ENCODE results near the gene NSRP1. TPM values are rescaled to one million over a fixed set of nuclear protein-coding genes. Genes with fewer than 3 reads are reported as not detected.
"Not testable (repeated sequence)": the region's sequence is repeated elsewhere in the genome, so short reads cannot be mapped to it uniquely, and the experiment has no call there.

NSRP1 gene
- total RNA-seq, 1 donor from 2014 or later, result 25.3 TPM

DNA sequence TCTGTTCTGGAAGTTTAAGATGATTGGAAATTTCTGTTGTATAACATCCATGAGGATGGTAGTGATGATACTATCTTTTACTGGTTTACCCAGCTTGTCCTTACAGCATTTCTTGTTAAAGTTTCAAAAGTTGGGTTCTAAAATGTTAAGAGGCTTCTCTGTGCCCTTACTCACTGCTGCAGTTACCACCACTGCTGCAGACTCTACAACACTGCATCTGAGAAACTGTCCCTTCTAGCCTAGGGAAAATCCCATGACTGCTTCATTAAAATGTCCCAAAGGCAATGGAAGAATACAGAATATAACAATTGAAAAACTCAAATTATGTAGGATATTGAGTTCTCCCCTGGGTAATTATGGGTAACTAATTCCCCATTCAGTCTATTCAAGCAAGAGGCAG is 3.8 kb upstream of the NSRP1 start:
- no peak overlapping the region for H3K4me3 Mint-ChIP-seq (ENCODE audit: low read depth)
- no peaks in the 10 kb centered on the region for H3K36me3 Mint-ChIP-seq (ENCODE audit: insufficient read depth)
- no peaks in the 10 kb centered on the region for H3K27me3 Mint-ChIP-seq

DNA sequence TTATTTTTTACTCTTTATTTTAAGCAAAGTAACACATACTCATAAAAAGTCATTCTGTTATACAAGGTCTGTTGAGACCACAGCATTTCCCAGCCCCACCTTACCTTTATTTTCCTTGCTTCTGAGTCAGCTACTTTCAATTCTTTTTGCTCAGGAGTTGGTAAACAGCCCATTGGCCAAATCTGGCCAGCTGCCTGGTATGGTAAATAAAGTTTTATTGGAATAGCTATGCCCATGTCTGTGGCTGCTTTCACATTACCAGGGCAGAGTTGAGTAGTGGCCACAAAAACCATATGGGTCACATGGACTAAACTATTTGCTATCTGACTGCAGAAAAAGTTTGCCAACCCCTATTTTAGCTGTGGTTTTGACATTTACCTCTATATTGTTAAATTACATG is 3.4 kb upstream of the NSRP1 start:
- no peaks in the 10 kb centered on the region for H3K27me3 Mint-ChIP-seq
- DNase-seq (ENCODE audit: low spot score, unreplicated experiment), result no peak
- no peaks in the 10 kb centered on the region for H3K9me3 Mint-ChIP-seq (ENCODE audit: low read depth)
- no peak overlapping the region for H3K4me3 Mint-ChIP-seq (ENCODE audit: low read depth)
- no peaks in the 10 kb centered on the region for H3K36me3 Mint-ChIP-seq (ENCODE audit: insufficient read depth)
- H3K4me1 Mint-ChIP-seq (ENCODE audit: low read depth), result peaks cover 10% of the 10 kb centered on the region
- H3K27ac Mint-ChIP-seq, result no peak overlapping the region
- TF ChIP-seq, protein P1, sequence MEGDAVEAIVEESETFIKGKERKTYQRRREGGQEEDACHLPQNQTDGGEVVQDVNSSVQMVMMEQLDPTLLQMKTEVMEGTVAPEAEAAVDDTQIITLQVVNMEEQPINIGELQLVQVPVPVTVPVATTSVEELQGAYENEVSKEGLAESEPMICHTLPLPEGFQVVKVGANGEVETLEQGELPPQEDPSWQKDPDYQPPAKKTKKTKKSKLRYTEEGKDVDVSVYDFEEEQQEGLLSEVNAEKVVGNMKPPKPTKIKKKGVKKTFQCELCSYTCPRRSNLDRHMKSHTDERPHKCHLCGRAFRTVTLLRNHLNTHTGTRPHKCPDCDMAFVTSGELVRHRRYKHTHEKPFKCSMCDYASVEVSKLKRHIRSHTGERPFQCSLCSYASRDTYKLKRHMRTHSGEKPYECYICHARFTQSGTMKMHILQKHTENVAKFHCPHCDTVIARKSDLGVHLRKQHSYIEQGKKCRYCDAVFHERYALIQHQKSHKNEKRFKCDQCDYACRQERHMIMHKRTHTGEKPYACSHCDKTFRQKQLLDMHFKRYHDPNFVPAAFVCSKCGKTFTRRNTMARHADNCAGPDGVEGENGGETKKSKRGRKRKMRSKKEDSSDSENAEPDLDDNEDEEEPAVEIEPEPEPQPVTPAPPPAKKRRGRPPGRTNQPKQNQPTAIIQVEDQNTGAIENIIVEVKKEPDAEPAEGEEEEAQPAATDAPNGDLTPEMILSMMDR (IDR thresholded peaks at IDR 0.05; ENCODE audit: unreplicated experiment), result no peak

More for the DNA sequence above, 3.8 kb upstream of the NSRP1 start:
- Mint-ChIP-seq H3K9me3 (ENCODE audit: low read depth) (no peaks in the 10 kb centered on the region), H3K27ac (no peak overlapping the region), H3K4me1 (ENCODE audit: low read depth) (peaks cover 6% of the 10 kb centered on the region)
- DNase-seq (ENCODE audit: low spot score, unreplicated experiment), result no peak
- TF ChIP-seq, protein P1 (IDR thresholded peaks at IDR 0.05; ENCODE audit: unreplicated experiment), result no peak

DNA sequence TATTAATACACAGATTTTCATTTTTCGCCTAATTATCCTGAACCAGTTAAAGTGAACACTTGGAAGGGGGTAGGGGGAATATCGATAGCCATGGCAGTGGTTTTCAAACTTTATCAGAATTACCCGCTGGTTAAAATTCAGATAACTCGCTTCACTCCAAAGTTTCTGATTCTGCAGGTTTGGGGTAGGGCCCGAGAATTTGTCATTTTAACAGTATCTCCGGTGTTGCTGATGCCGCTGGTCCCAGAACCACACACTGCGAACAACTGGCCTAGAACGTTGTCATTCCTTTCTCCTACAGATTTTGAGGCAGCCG is 313 bp upstream of the NSRP1 start:
- Mint-ChIP-seq H3K27ac (peak overlapping the region; percentile 100), H3K9me3 (ENCODE audit: low read depth) (no peaks in the 10 kb centered on the region), H3K27me3 (no peaks in the 10 kb centered on the region), H3K4me1 (ENCODE audit: low read depth) (peaks cover 15% of the 10 kb centered on the region), H3K4me3 (ENCODE audit: low read depth) (peak overlapping the region; percentile 97), H3K36me3 (ENCODE audit: insufficient read depth) (peaks cover 7% of the 10 kb centered on the region)
- TF ChIP-seq, protein P1 (IDR thresholded peaks at IDR 0.05; ENCODE audit: unreplicated experiment), result no peak
- DNase-seq (ENCODE audit: low spot score, unreplicated experiment), result no peak

DNA sequence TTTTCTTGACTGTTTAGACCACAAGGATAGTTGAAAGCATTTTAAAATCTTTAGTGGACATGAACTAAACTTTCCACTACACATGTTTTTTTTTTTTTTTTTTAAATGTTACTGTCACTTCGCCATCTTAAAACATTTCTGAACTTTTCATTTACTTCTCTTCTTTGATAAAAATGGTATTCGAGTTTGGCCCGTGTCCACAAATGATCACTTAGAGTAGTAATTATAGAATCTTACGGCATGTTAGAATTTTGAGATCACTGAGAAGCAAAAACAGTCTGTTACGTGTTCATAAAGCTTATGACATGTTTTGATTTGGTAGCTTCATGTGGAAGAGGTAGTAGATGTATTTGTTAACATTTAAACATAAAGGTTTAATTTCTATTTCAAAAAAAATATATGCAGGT is 1.1 kb downstream of the NSRP1 start:
- peaks cover 15% of the 10 kb centered on the region for H3K4me1 Mint-ChIP-seq (ENCODE audit: low read depth)
- H3K27ac Mint-ChIP-seq, result peak overlapping the region; percentile 100
- TF ChIP-seq, protein P1 (IDR thresholded peaks at IDR 0.05; ENCODE audit: unreplicated experiment), result no peak
- H3K9me3 Mint-ChIP-seq (ENCODE audit: low read depth), result no peaks in the 10 kb centered on the region
- no peaks in the 10 kb centered on the region for H3K27me3 Mint-ChIP-seq
- peak overlapping the region; percentile 97 for H3K4me3 Mint-ChIP-seq (ENCODE audit: low read depth)
- H3K36me3 Mint-ChIP-seq (ENCODE audit: insufficient read depth), result peaks cover 9% of the 10 kb centered on the region
- DNase-seq (ENCODE audit: low spot score, unreplicated experiment), result no peak

DNA sequence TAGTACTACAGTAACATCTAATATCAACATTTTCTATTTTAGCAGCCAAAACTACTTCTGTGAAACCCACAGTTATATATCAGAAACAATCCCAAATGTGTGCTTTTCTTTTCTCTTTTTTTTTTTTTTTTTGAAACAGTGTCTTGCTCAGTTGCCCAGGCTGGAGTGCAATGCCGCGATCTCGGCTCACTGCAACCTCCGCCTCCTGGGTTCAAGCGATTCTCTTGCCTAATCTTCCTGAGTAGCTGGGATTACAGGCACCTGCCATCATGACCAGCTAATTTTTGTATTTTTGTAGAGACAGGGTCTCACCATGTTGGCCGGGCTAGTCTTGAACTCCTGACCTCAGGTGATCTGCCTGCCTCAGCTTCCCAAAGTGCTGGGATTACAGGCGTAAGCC is 2.0 kb downstream of the NSRP1 start:
- H3K4me1 Mint-ChIP-seq (ENCODE audit: low read depth), result peaks cover 15% of the 10 kb centered on the region
- H3K4me3 Mint-ChIP-seq (ENCODE audit: low read depth), result peak overlapping the region; percentile 97
- H3K9me3 Mint-ChIP-seq (ENCODE audit: low read depth); H3K27ac Mint-ChIP-seq; DNase-seq (ENCODE audit: low spot score, unreplicated experiment); H3K27me3 Mint-ChIP-seq; H3K36me3 Mint-ChIP-seq (ENCODE audit: insufficient read depth): not testable (repeated sequence)

DNA sequence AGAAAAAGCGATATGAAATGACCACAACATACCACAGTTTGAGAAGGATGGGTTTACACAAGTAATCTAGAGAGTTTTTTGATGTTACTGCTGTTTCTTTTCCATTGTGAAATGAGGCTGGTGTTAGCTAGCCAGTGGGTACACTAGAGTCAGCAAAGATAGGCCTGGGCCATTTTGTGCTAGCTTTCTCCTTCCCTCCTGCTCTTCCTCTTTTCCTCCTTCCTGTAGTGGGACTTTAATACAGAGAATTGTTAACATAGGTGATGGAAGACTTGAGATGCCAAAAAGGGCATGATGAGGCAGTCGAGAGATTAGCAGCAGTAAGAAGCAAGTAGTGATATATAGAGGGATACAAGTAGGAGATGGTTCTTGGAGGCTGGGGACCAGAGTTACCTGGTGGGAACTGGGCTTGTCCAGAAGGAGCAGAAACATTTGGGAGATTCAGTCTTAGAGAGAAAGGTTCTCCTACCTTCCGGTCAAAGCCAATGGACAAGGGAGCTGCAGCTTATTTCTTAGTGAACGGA is 7.7 kb downstream of the NSRP1 start:
- peaks cover 9% of the 10 kb centered on the region for H3K36me3 Mint-ChIP-seq (ENCODE audit: insufficient read depth)
- no peak for DNase-seq (ENCODE audit: low spot score, unreplicated experiment)
- H3K27ac Mint-ChIP-seq, result peak overlapping the region; percentile 67
- TF ChIP-seq, protein P1 (IDR thresholded peaks at IDR 0.05; ENCODE audit: unreplicated experiment), result no peak
- no peak overlapping the region for H3K4me3 Mint-ChIP-seq (ENCODE audit: low read depth)
- H3K4me1 Mint-ChIP-seq (ENCODE audit: low read depth), result peaks cover 3% of the 10 kb centered on the region
- H3K9me3 Mint-ChIP-seq (ENCODE audit: low read depth), result no peaks in the 10 kb centered on the region
- H3K27me3 Mint-ChIP-seq, result no peaks in the 10 kb centered on the region

Data from progenitor cell of endocrine pancreas (in vitro differentiated cells).